Measurements from ENCODE around the gene LCN6. TPM values are rescaled to one million over a fixed set of nuclear protein-coding genes. Genes with fewer than 3 reads are reported as not detected.
A peak's percentile ranks its signal among the peaks of the same experiment; 100 is the strongest.

Gene LCN6
- total and polyA plus RNA-seq, 2 donors (not counting 1 experiment from before 2014, with no cell fraction given): 0.18 TPM; not detected in 1

DNA sequence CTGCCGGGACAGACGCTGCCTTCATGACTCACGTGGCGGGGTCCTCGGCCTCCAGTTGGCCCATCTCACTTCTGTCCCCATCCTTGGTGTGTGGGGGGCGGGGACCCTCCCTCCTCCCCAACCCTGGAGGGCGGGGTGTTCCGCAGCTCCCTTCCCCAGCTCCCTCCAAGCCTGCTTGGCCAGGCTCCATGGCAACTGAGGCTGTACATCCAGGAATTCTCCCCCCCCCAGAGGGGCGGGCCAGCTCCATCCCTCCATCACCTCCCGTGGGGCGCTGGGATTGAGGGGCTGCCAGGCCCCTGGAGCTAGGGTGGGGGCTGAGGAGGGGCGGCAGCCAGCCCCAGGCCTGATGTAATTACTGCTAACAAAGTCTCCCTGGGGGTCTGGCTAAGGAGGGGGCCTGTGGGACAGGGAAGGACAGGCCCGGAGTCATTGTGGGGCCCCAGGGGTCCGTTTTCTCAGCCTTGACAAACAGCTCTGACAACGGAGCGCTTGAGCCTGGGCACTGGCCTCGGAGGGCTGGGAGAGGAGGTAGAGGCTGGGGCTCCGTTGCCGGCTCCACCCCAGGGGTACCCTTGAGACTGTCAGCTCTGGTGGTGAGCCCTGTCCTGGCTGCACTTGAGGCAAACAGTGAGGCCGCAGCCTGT lies 28.0 kb downstream of the LCN6 start:
- 82% methylated on average over 19 of the region's 20 CpGs for WGBS (ENCODE audit: insufficient coverage)
- ChIA-PET POLR2A (interaction anchor here (0.7 kb wide), 1 partner anchor 70 kb away, joined by 3 read pairs; no protein-coding TSS in a partner anchor), CTCF (no interaction called here)
- peaks cover 8 to 27% of the 10 kb centered on the region in 2 donors for H3K4me1 ChIP-seq (ENCODE audit: control insufficient read depth in 2 of 2, insufficient read depth in 2 of 2, low read length in 2 of 2)
- no peak overlapping the region for H3K4me3 ChIP-seq (ENCODE audit: control extremely low read depth in 1 of 5, extremely low read depth in 1 of 5, insufficient read depth in 1 of 5, low read depth in 2 of 5, low read length in 4 of 5)
- TF ChIP-seq EZH2 (IDR thresholded peaks at IDR 0.05; ENCODE audit: borderline replicate concordance, insufficient read depth, low read depth, low read length, poor library complexity, severe bottlenecking): no peak
- TF ChIP-seq, protein P1, sequence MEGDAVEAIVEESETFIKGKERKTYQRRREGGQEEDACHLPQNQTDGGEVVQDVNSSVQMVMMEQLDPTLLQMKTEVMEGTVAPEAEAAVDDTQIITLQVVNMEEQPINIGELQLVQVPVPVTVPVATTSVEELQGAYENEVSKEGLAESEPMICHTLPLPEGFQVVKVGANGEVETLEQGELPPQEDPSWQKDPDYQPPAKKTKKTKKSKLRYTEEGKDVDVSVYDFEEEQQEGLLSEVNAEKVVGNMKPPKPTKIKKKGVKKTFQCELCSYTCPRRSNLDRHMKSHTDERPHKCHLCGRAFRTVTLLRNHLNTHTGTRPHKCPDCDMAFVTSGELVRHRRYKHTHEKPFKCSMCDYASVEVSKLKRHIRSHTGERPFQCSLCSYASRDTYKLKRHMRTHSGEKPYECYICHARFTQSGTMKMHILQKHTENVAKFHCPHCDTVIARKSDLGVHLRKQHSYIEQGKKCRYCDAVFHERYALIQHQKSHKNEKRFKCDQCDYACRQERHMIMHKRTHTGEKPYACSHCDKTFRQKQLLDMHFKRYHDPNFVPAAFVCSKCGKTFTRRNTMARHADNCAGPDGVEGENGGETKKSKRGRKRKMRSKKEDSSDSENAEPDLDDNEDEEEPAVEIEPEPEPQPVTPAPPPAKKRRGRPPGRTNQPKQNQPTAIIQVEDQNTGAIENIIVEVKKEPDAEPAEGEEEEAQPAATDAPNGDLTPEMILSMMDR (IDR thresholded peaks at IDR 0.05): no peak
- Mint-ChIP-seq H3K4me1 (peaks cover 30% of the 10 kb centered on the region), H3K9me3 (ENCODE audit: insufficient read depth) (no peaks in the 10 kb centered on the region), H3K4me3 (no peak overlapping the region), H3K27ac (peak overlapping the region; percentile 53), H3K27me3 (peaks cover 6% of the 10 kb centered on the region)
- H4K20me1 ChIP-seq (ENCODE audit: control insufficient read depth, insufficient read depth, low read length, poor library complexity, severe bottlenecking): peaks cover 52% of the 10 kb centered on the region
- peak overlapping the region; percentile 65 for H3K4me2 ChIP-seq (replicated peaks; ENCODE audit: low read depth, low read length, poor library complexity, severe bottlenecking)
- peaks cover 15% of the 10 kb centered on the region for H3K79me2 ChIP-seq (ENCODE audit: control insufficient read depth, insufficient read depth, low read length)
- H3K9ac ChIP-seq (ENCODE audit: low read length): no peak overlapping the region
- H3K36me3 ChIP-seq (replicated peaks in 1 of 2; ENCODE audit: control extremely low read depth in 1 of 2, control insufficient read depth in 1 of 2, extremely low read depth in 1 of 2, insufficient read depth in 2 of 2, low read length in 1 of 2): peaks cover 0 to 37% of the 10 kb centered on the region in 2 experiments
- H2AFZ ChIP-seq (ENCODE audit: insufficient read depth, low read depth, low read length, poor library complexity, severe bottlenecking): no peak overlapping the region
- DNase-seq (no peak), ATAC-seq (ENCODE audit: low read depth) (no peak)
- intact Hi-C loops (cut with micrococcal nuclease): no loop called here
- H3K27ac ChIP-seq (ENCODE audit: low read length in 2 of 2): no peak overlapping the region
- H3K9me3 ChIP-seq (ENCODE audit: control extremely low read depth in 1 of 3, control insufficient read depth in 2 of 3, insufficient read depth in 1 of 3, low read length in 2 of 3): no peaks in the 10 kb centered on the region
- no peaks in the 10 kb centered on the region for H3K27me3 ChIP-seq (replicated peaks in 1 of 4; ENCODE audit: control extremely low read depth in 1 of 4, control insufficient read depth in 3 of 4, insufficient read depth in 4 of 4, low read length in 3 of 4)
